Activated T-helper 2 cell treated with anti-CD3 and anti-CD28 coated beads, Interferon-gamma antibody, Interleukin-2, Interleukin-4, amounts not matched to agents 10 μg/mL and 5 μg/mL and 100 μg/mL, durations not matched to agents 14 hours and 24 hours and 36 hours (primary cell): Measurements from ENCODE around the gene UBFD1. TPM values are rescaled to one million over a fixed set of nuclear protein-coding genes. Genes with fewer than 3 reads are reported as not detected.

Experiments used
- DNase-seq: peaks from one replicate; pipeline ENCODE4 v3.0.0; 2021; ENCODE audit warnings: low spot score
- H3K27ac Mint-ChIP-seq: one replicate; pipeline ENCODE4 v1.8.0; 2021; ENCODE audit warnings: mixed read lengths
- H3K27me3 Mint-ChIP-seq: one replicate; pipeline ENCODE4 v1.8.0; 2021; ENCODE audit warnings: low read depth, mixed read lengths
- H3K36me3 Mint-ChIP-seq: one replicate; pipeline ENCODE4 v1.8.0; 2021; ENCODE audit warnings: low read depth, mixed read lengths
- H3K4me1 Mint-ChIP-seq: one replicate; pipeline ENCODE4 v1.8.0; 2021; ENCODE audit warnings: low read depth, mixed read lengths
- H3K4me3 Mint-ChIP-seq: one replicate; pipeline ENCODE4 v1.8.0; 2021; ENCODE audit warnings: low read depth, mild to moderate bottlenecking, moderate library complexity, mixed read lengths
- H3K9me3 Mint-ChIP-seq: one replicate; pipeline ENCODE4 v1.8.0; 2021; ENCODE audit warnings: mixed read lengths
- intact Hi-C: fragments of 100-400 bp; cut with micrococcal nuclease; formaldehyde crosslinking; loops from one replicate; pipeline ENCODE4 v1.15.1; 2023
- total RNA-seq: library from RNA; stranded (reverse); gene quantifications from 2 replicates; pipeline ENCODE4 v1.2.3, GENCODE V29; 2022

Gene UBFD1
- total RNA-seq, 1 donor from 2014 or later: 57.7 TPM

DNA sequence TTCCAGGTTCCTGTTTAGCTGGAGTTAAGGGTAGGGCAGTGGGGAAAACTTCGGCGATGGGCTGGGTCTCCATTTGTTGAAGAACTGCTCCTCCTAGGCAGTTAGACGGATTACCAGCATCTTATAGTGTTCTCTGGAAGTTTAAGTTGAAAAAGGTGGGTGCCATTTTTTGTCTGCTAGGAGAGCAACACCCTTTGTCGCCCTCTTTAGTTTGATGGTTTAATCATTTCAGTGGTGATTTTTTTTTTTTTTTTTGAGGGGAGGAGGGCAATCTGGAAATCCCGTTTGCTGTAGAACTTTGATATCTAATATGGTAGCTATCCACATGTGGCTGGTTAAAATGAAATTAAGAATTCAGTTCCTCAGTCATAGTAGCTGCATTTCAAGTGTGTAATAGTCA is 4.1 kb downstream of the UBFD1 start:
- Mint-ChIP-seq H3K4me1 (peaks cover 17% of the 10 kb centered on the region), H3K4me3 (no peak overlapping the region), H3K27me3 (no peaks in the 10 kb centered on the region), H3K36me3 (peaks cover 67% of the 10 kb centered on the region), H3K27ac (no peak overlapping the region), H3K9me3 (no peaks in the 10 kb centered on the region)
- intact Hi-C loops: no loop called here
- DNase-seq: no peak

DNA sequence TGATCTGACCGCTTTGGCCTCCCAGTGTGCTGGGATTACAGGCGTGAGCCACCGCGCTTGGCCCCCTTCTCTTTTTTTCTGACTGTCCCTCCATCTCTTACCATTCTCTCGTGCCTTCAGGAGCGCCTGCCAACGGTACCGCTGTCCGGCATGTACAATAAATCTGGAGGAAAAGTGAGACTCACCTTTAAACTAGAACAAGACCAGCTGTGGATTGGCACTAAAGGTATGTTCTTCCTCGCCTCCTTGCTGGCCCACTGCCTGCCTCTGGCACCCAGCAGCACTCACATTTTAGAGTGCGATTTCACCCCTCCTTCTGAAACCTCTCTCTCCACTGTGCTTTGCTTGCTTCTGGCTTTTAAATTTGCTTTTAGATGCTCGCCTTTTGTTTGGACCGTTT is 5.0 kb downstream of the UBFD1 start:
- Mint-ChIP-seq H3K4me1 (peaks cover 17% of the 10 kb centered on the region), H3K4me3 (no peak overlapping the region), H3K36me3 (peaks cover 71% of the 10 kb centered on the region), H3K9me3 (no peaks in the 10 kb centered on the region), H3K27me3 (no peaks in the 10 kb centered on the region), H3K27ac (no peak overlapping the region)
- DNase-seq: no peak
- intact Hi-C loops: no loop called here

DNA sequence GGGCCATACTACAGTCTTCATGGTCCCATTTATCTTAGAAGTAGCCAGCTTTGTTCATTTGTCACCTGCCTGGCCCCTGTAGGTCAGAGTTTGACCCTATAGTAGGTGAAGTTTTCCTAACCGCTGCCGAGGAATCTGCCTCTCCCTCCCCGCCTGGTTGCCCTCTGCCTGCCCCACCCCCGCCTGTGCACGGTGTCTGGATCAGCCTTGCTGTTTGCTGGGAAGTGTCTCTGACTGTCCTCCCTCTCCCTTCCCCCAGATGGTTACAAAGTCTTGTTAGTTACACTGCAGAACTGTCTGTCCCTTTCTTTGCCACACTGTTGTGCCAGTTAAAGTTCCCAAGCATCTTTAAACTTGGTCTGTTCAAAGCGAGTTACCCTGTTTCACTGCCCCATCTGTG is 5.7 kb downstream of the UBFD1 start:
- no peak overlapping the region for H3K27ac Mint-ChIP-seq
- DNase-seq: no peak
- H3K9me3 Mint-ChIP-seq: no peaks in the 10 kb centered on the region
- no peak overlapping the region for H3K4me3 Mint-ChIP-seq
- H3K27me3 Mint-ChIP-seq: no peaks in the 10 kb centered on the region
- intact Hi-C loops: no loop called here
- peaks cover 78% of the 10 kb centered on the region for H3K36me3 Mint-ChIP-seq
- H3K4me1 Mint-ChIP-seq: peaks cover 17% of the 10 kb centered on the region

DNA sequence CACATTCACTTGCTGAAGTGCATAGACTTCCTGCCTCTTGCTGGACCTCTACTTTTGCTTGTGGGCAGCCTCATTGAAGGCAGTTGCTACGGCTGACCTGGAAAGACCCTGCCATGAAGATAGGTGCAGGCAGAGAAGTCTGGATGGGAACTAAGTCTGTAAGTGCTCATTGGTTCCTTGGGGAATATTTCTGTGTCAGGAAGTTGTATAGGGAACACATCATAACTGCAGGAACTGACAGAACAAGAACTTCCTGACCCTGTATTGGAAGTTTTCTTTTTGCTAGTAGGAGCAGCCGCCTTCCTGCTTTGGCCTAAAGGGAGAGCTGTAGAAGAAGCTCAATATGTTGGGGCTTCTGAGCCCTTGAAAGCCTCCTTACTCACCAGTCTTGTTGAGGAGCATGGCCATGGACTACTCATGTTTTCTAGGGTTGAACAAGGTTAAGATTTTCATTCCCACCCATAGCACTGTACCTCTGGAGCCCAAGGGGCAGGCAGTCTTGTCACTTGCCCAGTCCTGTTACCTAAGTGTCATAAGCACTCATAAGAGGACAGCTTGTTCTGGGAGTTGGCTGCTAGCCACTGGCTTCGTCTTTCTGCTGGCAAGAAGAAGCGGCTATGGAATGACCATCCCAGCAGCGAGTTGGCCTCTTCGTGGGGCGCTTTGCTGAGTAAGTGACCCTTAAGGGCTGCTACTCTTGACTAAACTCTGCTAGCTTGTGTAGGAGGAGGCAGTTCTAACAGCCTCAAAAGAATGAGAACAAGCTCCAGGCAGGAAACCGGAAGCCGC is 7.2 kb downstream of the UBFD1 start:
- no peak overlapping the region for H3K4me3 Mint-ChIP-seq
- H3K9me3 Mint-ChIP-seq: no peaks in the 10 kb centered on the region
- intact Hi-C loops: no loop called here
- peaks cover 78% of the 10 kb centered on the region for H3K36me3 Mint-ChIP-seq
- no peak overlapping the region for H3K27ac Mint-ChIP-seq
- peaks cover 7% of the 10 kb centered on the region for H3K4me1 Mint-ChIP-seq
- H3K27me3 Mint-ChIP-seq: no peaks in the 10 kb centered on the region
- DNase-seq: no peak

DNA sequence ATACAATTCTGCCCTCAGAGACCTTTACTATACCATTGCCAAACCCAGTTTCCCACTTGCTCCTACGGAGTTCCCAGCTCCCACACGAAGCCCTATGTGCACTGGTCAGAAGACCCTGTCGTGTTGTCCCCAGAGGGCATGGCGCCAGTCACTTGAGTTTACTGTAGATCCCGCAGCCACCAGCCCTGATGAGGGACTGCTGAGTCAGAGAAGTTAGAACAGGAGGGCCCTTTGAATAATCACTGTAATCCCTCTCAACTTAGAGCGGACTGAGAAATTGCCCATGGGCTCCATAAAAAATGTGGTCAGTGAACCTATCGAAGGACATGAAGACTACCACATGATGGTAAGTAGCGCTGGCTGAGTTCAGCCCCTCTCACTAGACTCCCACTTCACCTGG is 9.2 kb downstream of the UBFD1 start:
- no peak overlapping the region for H3K27ac Mint-ChIP-seq
- H3K4me1 Mint-ChIP-seq: no peaks in the 10 kb centered on the region
- no peaks in the 10 kb centered on the region for H3K9me3 Mint-ChIP-seq
- H3K27me3 Mint-ChIP-seq: no peaks in the 10 kb centered on the region
- DNase-seq: no peak
- H3K4me3 Mint-ChIP-seq: no peak overlapping the region
- intact Hi-C loops: no loop called here
- H3K36me3 Mint-ChIP-seq: peaks cover 78% of the 10 kb centered on the region

DNA sequence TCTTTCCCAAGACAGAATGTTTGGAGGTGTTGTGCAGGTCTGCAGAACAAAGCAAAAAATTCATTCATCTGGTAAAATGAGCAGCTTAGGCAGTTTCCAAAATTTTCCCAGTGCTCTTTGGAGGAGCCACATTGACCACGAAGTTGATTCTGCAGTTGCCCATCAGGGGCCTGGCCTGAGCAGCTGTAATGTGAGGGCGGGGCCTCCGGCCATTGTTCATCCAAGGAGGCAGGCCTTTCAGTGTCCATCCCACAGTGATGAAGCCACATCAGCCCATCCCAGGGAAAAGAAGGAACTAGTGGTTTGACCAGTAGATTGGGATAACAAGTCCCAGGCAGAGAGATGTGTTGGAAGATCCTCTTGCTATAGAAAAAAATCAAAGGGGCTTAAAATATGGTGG is 10.1 kb downstream of the UBFD1 start:
- no peaks in the 10 kb centered on the region for H3K4me1 Mint-ChIP-seq
- H3K27ac Mint-ChIP-seq: no peak overlapping the region
- intact Hi-C loops: no loop called here
- no peaks in the 10 kb centered on the region for H3K27me3 Mint-ChIP-seq
- H3K4me3 Mint-ChIP-seq: no peak overlapping the region
- peaks cover 80% of the 10 kb centered on the region for H3K36me3 Mint-ChIP-seq
- H3K9me3 Mint-ChIP-seq: no peaks in the 10 kb centered on the region
- DNase-seq: no peak

DNA sequence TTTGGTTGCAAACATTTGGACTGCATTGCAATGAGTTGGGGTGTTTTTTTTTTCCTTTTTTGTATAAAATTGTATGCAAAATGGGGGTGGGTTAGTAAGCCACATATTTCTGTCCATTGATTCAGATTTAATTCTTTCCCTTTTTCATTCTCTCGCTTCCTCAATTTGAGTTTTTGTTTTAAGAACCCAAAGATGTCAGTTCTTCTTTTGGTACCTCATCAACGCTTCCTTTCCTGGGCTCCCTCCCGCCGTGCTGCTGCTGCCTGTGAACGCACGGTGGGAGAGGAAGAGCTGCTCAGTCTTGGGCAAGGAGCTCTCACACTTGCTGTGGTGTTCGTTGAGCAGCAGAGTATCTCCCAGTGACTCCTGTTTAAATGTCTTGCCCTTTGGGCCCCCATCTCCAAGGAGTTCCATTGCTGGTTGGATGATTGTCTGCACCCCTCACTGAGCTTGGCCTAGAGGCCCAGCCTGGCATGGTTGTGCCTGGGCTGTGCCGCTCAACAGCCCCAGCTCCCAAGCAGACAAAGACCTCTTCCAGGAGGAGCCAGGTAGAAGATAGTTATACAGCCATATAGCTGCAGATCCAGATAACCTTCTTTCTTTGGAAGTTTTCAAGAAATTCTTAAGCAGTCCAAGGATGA is 13.6 kb downstream of the UBFD1 start:
- no peaks in the 10 kb centered on the region for H3K9me3 Mint-ChIP-seq
- intact Hi-C loops: no loop called here
- DNase-seq: no peak
- H3K27me3 Mint-ChIP-seq: no peaks in the 10 kb centered on the region
- no peaks in the 10 kb centered on the region for H3K4me1 Mint-ChIP-seq
- H3K4me3 Mint-ChIP-seq: no peak overlapping the region
- H3K27ac Mint-ChIP-seq: no peak overlapping the region
- peaks cover 55% of the 10 kb centered on the region for H3K36me3 Mint-ChIP-seq

DNA sequence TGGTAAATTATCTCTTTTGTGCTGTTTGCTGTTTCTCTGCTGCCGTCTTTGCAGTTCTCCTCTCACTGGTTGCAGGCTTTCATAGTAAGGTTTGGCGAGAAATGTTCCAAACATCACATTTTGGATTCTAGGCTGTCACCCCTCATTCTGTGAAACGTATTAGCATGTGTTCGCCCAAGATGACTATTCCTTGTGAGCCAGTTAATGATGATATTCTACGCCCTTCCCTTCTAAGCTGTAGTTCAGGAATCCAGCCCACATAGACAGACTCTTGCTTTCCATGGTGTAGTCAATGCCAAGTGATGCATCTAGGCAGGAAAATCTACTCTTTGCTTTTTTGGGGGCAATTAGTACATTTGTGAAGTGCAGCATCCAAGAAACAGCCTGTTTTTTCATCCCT is 14.4 kb downstream of the UBFD1 start:
- Mint-ChIP-seq H3K36me3 (peaks cover 49% of the 10 kb centered on the region), H3K27ac (no peak overlapping the region), H3K27me3 (no peaks in the 10 kb centered on the region), H3K4me1 (no peaks in the 10 kb centered on the region), H3K4me3 (no peak overlapping the region), H3K9me3 (no peaks in the 10 kb centered on the region)
- DNase-seq: no peak
- intact Hi-C loops: no loop called here

DNA sequence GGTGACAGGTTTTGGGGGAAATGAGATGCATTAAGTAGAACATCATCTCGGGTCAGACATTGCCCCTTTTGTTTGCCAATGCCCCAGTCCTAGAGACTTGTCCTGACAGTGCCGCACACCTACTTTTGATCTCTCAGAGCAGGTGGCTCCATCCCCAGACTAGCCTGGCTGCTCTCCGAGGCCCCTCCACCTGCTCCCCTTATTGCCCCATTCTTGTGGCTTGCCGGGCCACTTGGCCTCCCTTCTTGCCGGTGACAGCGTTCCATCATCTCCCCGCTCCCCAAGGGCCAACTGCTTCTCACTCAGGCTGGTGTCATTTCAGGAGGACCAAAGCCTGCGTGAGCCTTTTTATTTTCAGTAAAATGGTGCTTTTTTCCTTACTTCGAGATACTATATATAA is 14.9 kb downstream of the UBFD1 start:
- peaks cover 44% of the 10 kb centered on the region for H3K36me3 Mint-ChIP-seq

DNA sequence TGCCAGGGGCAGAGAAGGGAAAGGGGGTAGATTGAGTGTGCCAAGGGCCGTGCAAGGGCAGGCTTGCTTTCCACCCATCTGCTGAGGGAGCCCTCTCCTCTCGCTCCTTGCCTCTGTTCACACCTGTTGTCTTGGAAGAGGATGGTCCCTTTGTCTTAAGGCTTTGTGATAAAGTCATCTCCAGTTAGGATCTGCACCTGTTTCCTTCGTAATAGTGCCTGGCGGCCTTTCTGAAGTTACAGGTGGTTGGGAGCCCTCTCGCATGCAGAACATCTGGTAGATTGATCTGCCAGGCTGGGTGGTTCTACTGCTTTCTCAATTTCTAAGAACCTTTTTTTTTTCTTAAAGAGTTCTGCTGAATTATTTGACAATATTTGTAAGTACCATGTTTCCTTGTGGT is 16.3 kb downstream of the UBFD1 start:
- no peak for DNase-seq
- no peak overlapping the region for H3K4me3 Mint-ChIP-seq
- peaks cover 42% of the 10 kb centered on the region for H3K36me3 Mint-ChIP-seq
- intact Hi-C loops: no loop called here
- H3K27ac Mint-ChIP-seq: no peak overlapping the region
- H3K9me3 Mint-ChIP-seq: no peaks in the 10 kb centered on the region
- H3K27me3 Mint-ChIP-seq: no peaks in the 10 kb centered on the region
- H3K4me1 Mint-ChIP-seq: no peaks in the 10 kb centered on the region

More for the DNA sequence above, 14.9 kb downstream of the UBFD1 start:
- intact Hi-C loops: no loop called here
- H3K27me3 Mint-ChIP-seq: no peaks in the 10 kb centered on the region
- DNase-seq: no peak
- H3K4me3 Mint-ChIP-seq: no peak overlapping the region
- no peak overlapping the region for H3K27ac Mint-ChIP-seq
- H3K4me1 Mint-ChIP-seq: no peaks in the 10 kb centered on the region
- H3K9me3 Mint-ChIP-seq: no peaks in the 10 kb centered on the region

DNA sequence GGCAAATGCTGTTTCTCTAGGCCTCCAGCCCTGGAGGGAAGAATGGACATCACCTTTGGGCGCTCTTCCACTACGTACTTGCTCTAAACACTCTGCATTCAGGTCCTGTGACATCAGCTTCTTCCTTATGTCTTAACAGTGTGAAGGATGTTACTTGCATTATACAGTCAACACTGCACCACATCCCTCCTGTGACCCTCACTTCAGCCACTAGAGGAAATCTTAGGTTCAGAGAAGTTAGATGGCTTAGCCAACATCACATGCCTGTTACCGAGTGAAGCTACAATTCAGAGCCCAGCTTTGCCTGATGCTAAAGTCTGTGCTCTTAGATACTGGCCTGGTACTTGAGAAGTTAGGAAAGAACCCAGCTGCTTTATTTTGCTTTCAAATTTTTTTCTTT is 18.3 kb downstream of the UBFD1 start:
- no peaks in the 10 kb centered on the region for H3K4me1 Mint-ChIP-seq
- H3K27me3 Mint-ChIP-seq: no peaks in the 10 kb centered on the region
- no peaks in the 10 kb centered on the region for H3K9me3 Mint-ChIP-seq
- no peak overlapping the region for H3K4me3 Mint-ChIP-seq
- peaks cover 45% of the 10 kb centered on the region for H3K36me3 Mint-ChIP-seq
- intact Hi-C loops: no loop called here
- H3K27ac Mint-ChIP-seq: no peak overlapping the region
- no peak for DNase-seq

DNA sequence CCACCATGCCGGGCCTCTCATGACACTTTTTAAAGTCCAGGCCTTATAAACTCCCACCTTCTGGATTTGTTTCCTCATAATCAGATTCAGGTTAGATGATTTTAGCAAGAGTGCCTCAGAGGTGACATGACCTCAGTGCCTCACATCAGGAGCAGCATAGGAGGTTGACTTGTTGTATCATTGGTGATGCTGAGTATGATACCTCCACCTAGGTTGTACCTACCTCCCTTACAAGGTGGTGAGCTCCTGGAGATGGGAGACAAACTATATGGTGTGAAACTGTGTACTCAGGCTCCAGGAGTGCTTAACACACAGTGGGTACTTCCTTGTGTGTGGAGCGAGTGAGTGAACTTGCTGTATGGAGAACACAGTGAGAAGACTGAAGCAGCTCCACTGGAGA is 20.0 kb downstream of the UBFD1 start:
- Mint-ChIP-seq H3K4me1 (no peaks in the 10 kb centered on the region), H3K4me3 (no peak overlapping the region), H3K27me3 (no peaks in the 10 kb centered on the region), H3K9me3 (no peaks in the 10 kb centered on the region), H3K36me3 (peaks cover 44% of the 10 kb centered on the region), H3K27ac (no peak overlapping the region)
- no peak for DNase-seq
- intact Hi-C loops: no loop called here

DNA sequence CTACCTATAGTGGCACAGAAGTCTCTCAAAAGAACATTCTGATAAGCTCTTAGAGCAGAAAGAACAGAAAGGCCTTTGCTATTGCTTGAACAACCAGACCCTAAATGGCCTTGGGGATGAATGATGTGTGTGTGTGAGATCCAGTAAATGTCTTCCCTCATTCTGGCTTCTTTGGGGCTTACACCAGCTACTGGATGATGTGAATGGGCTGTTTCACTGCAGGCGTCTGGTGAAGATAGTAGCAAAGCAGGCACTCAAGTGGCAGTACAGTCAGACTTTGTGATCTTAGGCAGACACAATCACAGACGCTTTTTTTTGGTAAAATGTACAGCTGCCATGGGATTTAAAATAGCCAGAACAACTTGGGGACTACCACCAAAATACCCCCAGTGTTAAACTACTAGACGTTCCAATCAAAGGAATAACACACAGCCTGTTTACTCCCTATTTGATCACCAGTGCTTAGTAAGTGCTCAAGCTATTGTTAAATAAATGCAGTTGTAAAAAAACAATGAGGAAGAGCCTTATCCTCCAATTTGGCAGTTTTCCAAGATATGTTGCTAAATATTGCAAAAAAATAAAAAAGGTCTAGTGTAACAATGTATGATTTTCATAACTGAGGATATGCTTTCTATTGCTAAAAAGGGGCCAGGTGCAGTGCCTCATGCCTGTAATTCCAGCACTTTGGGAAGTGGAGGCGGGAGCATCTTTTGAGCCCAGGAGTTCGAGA is 20.7 kb downstream of the UBFD1 start:
- H3K4me1 Mint-ChIP-seq: no peaks in the 10 kb centered on the region
- no peak overlapping the region for H3K27ac Mint-ChIP-seq
- peaks cover 43% of the 10 kb centered on the region for H3K36me3 Mint-ChIP-seq
- DNase-seq: no peak
- H3K9me3 Mint-ChIP-seq: no peaks in the 10 kb centered on the region
- intact Hi-C loops: no loop called here
- no peak overlapping the region for H3K4me3 Mint-ChIP-seq
- no peaks in the 10 kb centered on the region for H3K27me3 Mint-ChIP-seq
